Progenitor cell of endocrine pancreas (in vitro differentiated cells): ENCODE data around the gene ADRB1. TPM values are rescaled to one million over a fixed set of nuclear protein-coding genes. Genes with fewer than 3 reads are reported as not detected.
A peak's percentile ranks its signal among the peaks of the same experiment; 100 is the strongest.

ENCODE experiments used
- DNase-seq: peaks from one replicate; pipeline ENCODE4 v3.0.0; 2021; ENCODE audit warnings: low spot score; ENCODE audit not compliant: unreplicated experiment
- H3K27ac Mint-ChIP-seq: 2 replicates; pipeline ENCODE4 v1.8.0; 2021; ENCODE audit warnings: mild to moderate bottlenecking, moderate library complexity, mixed read lengths
- H3K27me3 Mint-ChIP-seq: 2 replicates; pipeline ENCODE4 v1.8.0; 2021; ENCODE audit warnings: mixed read lengths
- H3K36me3 Mint-ChIP-seq: 2 replicates; pipeline ENCODE4 v1.8.0; 2022; ENCODE audit warnings: mixed read lengths; ENCODE audit not compliant: insufficient read depth
- H3K4me1 Mint-ChIP-seq: 2 replicates; pipeline ENCODE4 v1.8.0; 2021; ENCODE audit warnings: low read depth, mixed read lengths
- H3K4me3 Mint-ChIP-seq: 2 replicates; pipeline ENCODE4 v1.8.0; 2021; ENCODE audit warnings: low read depth, mild to moderate bottlenecking, moderate library complexity, mixed read lengths
- H3K9me3 Mint-ChIP-seq: 2 replicates; pipeline ENCODE4 v1.8.0; 2021; ENCODE audit warnings: low read depth, mixed read lengths
- total RNA-seq: library from RNA; stranded (reverse); gene quantifications from 2 replicates; pipeline ENCODE4 v1.2.1, GENCODE V29; 2021
- TF ChIP-seq, protein P1 (sequence below): fragments of 200-600 bp; sonication (generic); IDR thresholded peaks from one replicate; pipeline ENCODE4 v1.5.0; 2021; ENCODE audit warnings: antibody characterized with exemption, mild to moderate bottlenecking; ENCODE audit not compliant: unreplicated experiment

The ADRB1 gene
- total RNA-seq, 1 donor from 2014 or later, result not detected

DNA sequence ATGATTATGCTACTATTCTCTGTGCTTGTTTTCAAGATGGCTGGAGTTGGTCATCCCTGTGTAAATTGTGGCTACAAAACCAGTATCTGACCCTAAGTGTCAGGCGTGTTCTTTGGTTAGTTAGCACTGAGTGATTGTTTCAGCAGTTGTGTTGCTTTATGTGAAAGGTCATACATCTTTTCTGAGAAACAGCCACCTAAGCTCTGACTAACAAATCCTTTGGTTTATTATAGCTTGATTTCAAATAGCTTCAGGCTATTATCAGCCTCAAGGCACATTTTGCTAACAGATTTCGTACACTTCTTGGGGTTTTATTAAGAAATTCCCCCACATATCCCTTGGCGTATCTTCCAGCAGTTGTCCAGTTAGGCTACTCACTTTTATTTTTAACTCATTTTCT is 4.8 kb upstream of the ADRB1 start:
- no peak overlapping the region for H3K27ac Mint-ChIP-seq
- peaks cover 3% of the 10 kb centered on the region for H3K4me1 Mint-ChIP-seq
- no peaks in the 10 kb centered on the region for H3K36me3 Mint-ChIP-seq
- no peaks in the 10 kb centered on the region for H3K9me3 Mint-ChIP-seq
- H3K27me3 Mint-ChIP-seq, result peaks cover 58% of the 10 kb centered on the region
- DNase-seq, result no peak
- TF ChIP-seq, protein P1, sequence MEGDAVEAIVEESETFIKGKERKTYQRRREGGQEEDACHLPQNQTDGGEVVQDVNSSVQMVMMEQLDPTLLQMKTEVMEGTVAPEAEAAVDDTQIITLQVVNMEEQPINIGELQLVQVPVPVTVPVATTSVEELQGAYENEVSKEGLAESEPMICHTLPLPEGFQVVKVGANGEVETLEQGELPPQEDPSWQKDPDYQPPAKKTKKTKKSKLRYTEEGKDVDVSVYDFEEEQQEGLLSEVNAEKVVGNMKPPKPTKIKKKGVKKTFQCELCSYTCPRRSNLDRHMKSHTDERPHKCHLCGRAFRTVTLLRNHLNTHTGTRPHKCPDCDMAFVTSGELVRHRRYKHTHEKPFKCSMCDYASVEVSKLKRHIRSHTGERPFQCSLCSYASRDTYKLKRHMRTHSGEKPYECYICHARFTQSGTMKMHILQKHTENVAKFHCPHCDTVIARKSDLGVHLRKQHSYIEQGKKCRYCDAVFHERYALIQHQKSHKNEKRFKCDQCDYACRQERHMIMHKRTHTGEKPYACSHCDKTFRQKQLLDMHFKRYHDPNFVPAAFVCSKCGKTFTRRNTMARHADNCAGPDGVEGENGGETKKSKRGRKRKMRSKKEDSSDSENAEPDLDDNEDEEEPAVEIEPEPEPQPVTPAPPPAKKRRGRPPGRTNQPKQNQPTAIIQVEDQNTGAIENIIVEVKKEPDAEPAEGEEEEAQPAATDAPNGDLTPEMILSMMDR, result no peak
- H3K4me3 Mint-ChIP-seq, result no peak overlapping the region

DNA sequence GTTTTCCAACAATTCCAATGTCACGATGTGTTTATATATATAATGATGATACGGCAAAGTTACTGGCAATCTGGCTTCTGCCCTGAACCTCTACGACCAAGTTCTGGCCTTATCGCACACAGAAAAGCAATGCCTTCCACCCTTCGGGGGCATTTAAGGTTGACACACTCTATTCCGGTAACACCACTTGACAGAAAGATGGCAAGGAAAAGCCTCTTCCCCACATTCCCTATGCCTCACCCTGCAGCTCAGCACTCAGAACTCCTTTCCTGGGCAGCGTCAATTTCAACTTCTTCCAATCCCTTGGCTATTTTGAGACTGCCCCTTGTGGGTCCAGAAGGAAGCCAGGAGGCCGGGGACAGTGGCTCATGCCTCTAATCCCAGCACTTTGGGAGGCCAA is 2.5 kb upstream of the ADRB1 start:
- H3K4me3 Mint-ChIP-seq, result no peak overlapping the region
- peaks cover 69% of the 10 kb centered on the region for H3K27me3 Mint-ChIP-seq
- TF ChIP-seq, protein P1, result no peak

GRCh38 chr10:114042895-114043531 is 653 bp upstream of the ADRB1 start:
- peak overlapping the region; percentile 73 for H3K4me3 Mint-ChIP-seq
- DNase-seq, result peak; percentile 14
- no peaks in the 10 kb centered on the region for H3K9me3 Mint-ChIP-seq
- peaks cover 6% of the 10 kb centered on the region for H3K4me1 Mint-ChIP-seq
- H3K36me3 Mint-ChIP-seq, result no peaks in the 10 kb centered on the region
- peak overlapping the region; percentile 80 for H3K27ac Mint-ChIP-seq
- TF ChIP-seq, protein P1, result no peak
- peaks cover 86% of the 10 kb centered on the region for H3K27me3 Mint-ChIP-seq

More for the DNA sequence above, 2.5 kb upstream of the ADRB1 start:
- H3K9me3 Mint-ChIP-seq, result no peaks in the 10 kb centered on the region
- H3K36me3 Mint-ChIP-seq, result no peaks in the 10 kb centered on the region
- peaks cover 6% of the 10 kb centered on the region for H3K4me1 Mint-ChIP-seq
- no peak for DNase-seq
- H3K27ac Mint-ChIP-seq, result no peak overlapping the region

GRCh38 chr10:114044247-114045135 is 825 bp downstream of the ADRB1 start:
- H3K4me3 Mint-ChIP-seq, result peak overlapping the region; percentile 74
- H3K27me3 Mint-ChIP-seq, result peaks cover 86% of the 10 kb centered on the region
- TF ChIP-seq, protein P1, result no peak
- H3K4me1 Mint-ChIP-seq, result peaks cover 6% of the 10 kb centered on the region
- no peaks in the 10 kb centered on the region for H3K9me3 Mint-ChIP-seq
- no peak for DNase-seq
- no peaks in the 10 kb centered on the region for H3K36me3 Mint-ChIP-seq
- H3K27ac Mint-ChIP-seq, result no peak overlapping the region
